ENCODE data around the gene MAP4K2. TPM values are rescaled to one million over a fixed set of nuclear protein-coding genes. Genes with fewer than 3 reads are reported as not detected.

The MAP4K2 gene
- total RNA-seq, 1 experiment from 2014 or later, result 24.7 TPM

GRCh38 chr11:64766881-64767280, 36.1 kb downstream of the MAP4K2 start:
- Histone ChIP-seq H3K4me2 (ENCODE audit: insufficient read depth, insufficient read length, low read length) (no peak overlapping the region), H3K27me3 (ENCODE audit: insufficient read depth, low read length) (no peaks in the 10 kb centered on the region), H3K79me1 (ENCODE audit: insufficient read depth, low read depth, low read length, poor library complexity, severe bottlenecking) (peaks cover 3% of the 10 kb centered on the region), H4K20me1 (ENCODE audit: control insufficient read depth, insufficient read depth, insufficient read length) (peaks cover 3% of the 10 kb centered on the region), H2BK12ac (ENCODE audit: insufficient read length, low read depth, low read length) (no peak overlapping the region), H3T11ph (ENCODE audit: low read length) (no peak overlapping the region), H3K9ac (ENCODE audit: extremely low read depth, insufficient read length, low read length) (no peak overlapping the region), H2BK20ac (ENCODE audit: low read depth, low read length, poor library complexity, severe bottlenecking) (no peak overlapping the region), H2BK5ac (ENCODE audit: insufficient read length, low read length) (no peak overlapping the region), H2BK15ac (ENCODE audit: low read depth, low read length) (no peak overlapping the region), H3K4ac (ENCODE audit: low read depth, low read length) (no peak overlapping the region), H4K8ac (replicated peaks; ENCODE audit: insufficient read length, low read depth, low read length) (no peak overlapping the region), H3K79me2 (ENCODE audit: insufficient read depth, low read length) (no peaks in the 10 kb centered on the region), H4K5ac (ENCODE audit: insufficient read length, low read depth, low read length) (no peak overlapping the region), H3K18ac (ENCODE audit: insufficient read length, low read depth, low read length) (no peak overlapping the region), H3K27ac (ENCODE audit: insufficient read length, low read depth, low read length) (no peak overlapping the region), H3K23me2 (ENCODE audit: insufficient read length, low read depth, low read length, poor library complexity, severe bottlenecking) (no peaks in the 10 kb centered on the region), H3K4me1 (ENCODE audit: insufficient read depth, low read length) (peaks cover 4% of the 10 kb centered on the region; the same call in 1 of the 2 replicates), H2AFZ (ENCODE audit: low read length) (no peak overlapping the region), H2BK120ac (ENCODE audit: low read depth, low read length, poor library complexity, severe bottlenecking) (no peak overlapping the region), H2AK5ac (ENCODE audit: insufficient read length, low read length) (no peak overlapping the region), H3K56ac (ENCODE audit: insufficient read length, low read depth, low read length) (no peak overlapping the region), H4K91ac (ENCODE audit: insufficient read length, low read depth, low read length) (no peak overlapping the region), H3K9me3 (ENCODE audit: control insufficient read depth, low read depth, low read length) (no peaks in the 10 kb centered on the region), H3K14ac (ENCODE audit: insufficient read depth, low read length) (no peak overlapping the region), H3K23ac (ENCODE audit: insufficient read length, low read depth, low read length) (no peak overlapping the region)
- Mint-ChIP-seq H3K36me3 (ENCODE audit: insufficient read depth in 1 of 3, low read depth in 3 of 3) (peaks cover 63 to 89% (median 81%) of the 10 kb centered on the region in 3 experiments; a peak in 6 of 7 replicates), H3K4me1 (peaks cover 52 to 64% of the 10 kb centered on the region in 2 experiments), H3K27me3 (ENCODE audit: low read depth) (no peaks in the 10 kb centered on the region), H3K27ac (peak overlapping the region in 2 of 3 experiments; percentile 81 to 86; a peak in 2 of 7 replicates), H3K4me3 (no peak overlapping the region), H3K9me3 (no peaks in the 10 kb centered on the region; a peak in 1 of 5 replicates)
- no peak for TF ChIP-seq CTCF (conservative IDR thresholded peaks at IDR 0.05)
- no CpG with 5 or more reads among the region's 11 CpGs for WGBS (ENCODE audit: extremely low coverage, insufficient read length, low lambda C conversion rate)
- no peak for DNase-seq

Measured in H9 (cell line).